K562 (cell line): ENCODE data around the gene FAM168B. TPM values are rescaled to one million over a fixed set of nuclear protein-coding genes. Genes with fewer than 3 reads are reported as not detected.

ENCODE experiments used
- ATAC-seq: fragments of 200-7000 bp; cut with Tn5 transposase; 3 replicates; pipeline ENCODE4 v1.9.1; 2020; ENCODE audit warnings: moderate library complexity
- BruUV-seq: library from RNA; stranded (reverse); fragments of 400-500 nt; replicated peaks from 2 replicates; lab custom pipeline; 2021; lab: Mats Ljungman, UMichigan
- CTCF ChIA-PET: fragments of 300-600 bp; formaldehyde crosslinking; extraction: SDS; loops from one replicate; lab custom pipeline; 2021; ENCODE audit warnings: low intra/inter-chr PET ratio; lab: Yijun Ruan, JAX
- POLR2A ChIA-PET: fragments of 300-600, 350-650 bp; sonication (Branson Sonifier 250); formaldehyde crosslinking; extraction: SDS; loops from one replicate; lab custom pipeline; 2021; ENCODE audit warnings: antibody characterized with exemption, inconsistent platforms; lab: Yijun Ruan, JAX
- DNase-seq, 4 experiments: peaks; one replicate each; pipeline versions ENCODE4 v3.0.0 to v3.0.0-alpha.2; 2011 to 2018; ENCODE audit warnings: low spot score in 3 of 4, mixed read lengths in 3 of 4; ENCODE audit errors: extremely low read depth in 1 of 4
- FAIRE-seq: peaks from 2 replicates; lab custom pipeline; 2011; peaks lifted over from hg19 to GRCh38; lab: Jason Lieb, UNC
- H2AFZ ChIP-seq: 2 replicates; pipeline ENCODE4 v1.6.0; 2011; ENCODE audit warnings: low read depth, low read length, control low read depth, inconsistent platforms
- H3K27ac ChIP-seq: fragments of 200-600 bp; 3 replicates; pipeline ENCODE4 v1.8.0; 2011; ENCODE audit warnings: low read depth, mild to moderate bottlenecking, control low read depth, inconsistent platforms, low read length, moderate library complexity, mixed read lengths; ENCODE audit errors: extremely low read depth
- H3K27me3 ChIP-seq, 2 experiments: fragments of 300-600 bp in 1 of 2; 2 replicates in 1 of 2; 3 replicates in 1 of 2; pipeline versions ENCODE4 v1.6.0 to v1.8.0; 2011; ENCODE audit warnings: inconsistent platforms in 2 of 2, low read length in 2 of 2, mild to moderate bottlenecking in 1 of 2, mixed read lengths in 1 of 2, moderate library complexity in 1 of 2; ENCODE audit not compliant: control insufficient read depth in 2 of 2, insufficient read depth in 2 of 2
- H3K36me3 ChIP-seq: fragments of 300-600 bp; 3 replicates; pipeline ENCODE4 v1.8.0; 2011; ENCODE audit warnings: mild to moderate bottlenecking, low read length, inconsistent platforms; ENCODE audit not compliant: control insufficient read depth, insufficient read depth
- H3K4me1 ChIP-seq, 2 experiments: fragments of 200-600 bp in 1 of 2; replicated peaks in 1 of 2; 2 replicates in 1 of 2; 3 replicates in 1 of 2; pipeline versions ENCODE4 v1.5.1 to v1.8.0; 2011; ENCODE audit warnings: inconsistent platforms in 2 of 2, low read length in 2 of 2, mild to moderate bottlenecking in 1 of 2, mixed read lengths in 1 of 2, moderate library complexity in 1 of 2; ENCODE audit not compliant: control insufficient read depth in 2 of 2, insufficient read depth in 2 of 2
- H3K4me2 ChIP-seq: 2 replicates; pipeline ENCODE4 v1.6.1; 2011; ENCODE audit warnings: low read length, control low read depth, inconsistent platforms, mixed read lengths; ENCODE audit not compliant: insufficient read depth
- H3K4me3 ChIP-seq: fragments of 200-600 bp; sonication (generic), shearing (Covaris generic); 2 replicates; pipeline ENCODE4 v1.5.1; 2016; ENCODE audit warnings: control low read depth, inconsistent platforms
- H3K79me2 ChIP-seq: fragments of 200-600 bp; 3 replicates; pipeline ENCODE4 v1.8.0; 2011; ENCODE audit warnings: low read length, inconsistent platforms; ENCODE audit not compliant: control insufficient read depth, insufficient read depth
- H3K9ac ChIP-seq, 2 experiments: 2 replicates each; pipeline versions ENCODE4 v1.6.0 to v1.6.1; 2011; ENCODE audit warnings: low read depth in 2 of 2, low read length in 2 of 2, control low read depth in 1 of 2, inconsistent platforms in 1 of 2, mild to moderate bottlenecking in 1 of 2, mixed read lengths in 1 of 2; ENCODE audit not compliant: insufficient read depth in 1 of 2
- H3K9me1 ChIP-seq: one replicate; pipeline ENCODE4 v1.6.0; 2011; ENCODE audit warnings: inconsistent platforms, mild to moderate bottlenecking, low read length, moderate library complexity; ENCODE audit not compliant: control insufficient read depth, insufficient read depth
- H3K9me3 ChIP-seq: replicated peaks from 2 replicates; pipeline ENCODE4 v1.5.1; 2011; ENCODE audit warnings: low read depth, low read length, inconsistent platforms; ENCODE audit not compliant: control insufficient read depth, insufficient read depth
- H4K20me1 ChIP-seq: replicated peaks from 2 replicates; pipeline ENCODE4 v1.6.1; 2011; ENCODE audit warnings: low read length, inconsistent platforms, mixed read lengths; ENCODE audit not compliant: control insufficient read depth, insufficient read depth
- CAMTA2 ChIP-seq: fragments of 250-450 bp; sonication (Bioruptor Pico); conservative IDR thresholded peaks from 2 replicates; pipeline ENCODE4 v1.5.1; 2022
- HDAC6 ChIP-seq: IDR thresholded peaks from 2 replicates; pipeline ENCODE4 v1.6.1; 2012; ENCODE audit warnings: low read depth, mild to moderate bottlenecking, control low read depth, inconsistent platforms, low read length, moderate library complexity
- JUN ChIP-seq, 2 experiments: sonication (generic) in 1 of 2; formaldehyde crosslinking in 1 of 2; IDR thresholded peaks; 2 replicates each; pipeline versions ENCODE4 v1.6.1 to v1.8.0; 2012 to 2022; ENCODE audit warnings: borderline replicate concordance in 2 of 2, mild to moderate bottlenecking in 2 of 2, improper control_type of control experiment in 1 of 2, low read depth in 1 of 2, low read length in 1 of 2, missing genetic modification reagents in 1 of 2
- MAFG ChIP-seq: fragments of 450-650 bp; conservative IDR thresholded peaks from 2 replicates; pipeline ENCODE4 v1.6.1; 2016; ENCODE audit warnings: missing genetic modification characterization, missing compliant biosample characterization
- MTF1 ChIP-seq: fragments of 250-450 bp; sonication (Bioruptor Pico); IDR thresholded peaks from 2 replicates; pipeline ENCODE4 v1.9.0; 2021; ENCODE audit warnings: moderate library complexity, mild to moderate bottlenecking, inconsistent platforms, borderline replicate concordance
- MXD1 ChIP-seq: fragments of 250-450 bp; sonication (Bioruptor Pico); IDR thresholded peaks from 2 replicates; pipeline ENCODE4 v1.8.0; 2021; ENCODE audit warnings: borderline replicate concordance, mild to moderate bottlenecking, moderate library complexity; ENCODE audit not compliant: poor library complexity, severe bottlenecking
- NR4A1 ChIP-seq, 2 experiments: fragments of 250-450 bp in 1 of 2; fragments of 450-650 bp in 1 of 2; sonication (Bioruptor Pico) in 1 of 2; IDR thresholded peaks; 2 replicates each; pipeline versions ENCODE4 v1.4.0 to v1.6.1; 2016 to 2020; ENCODE audit warnings: mild to moderate bottlenecking in 2 of 2, missing compliant biosample characterization in 1 of 2, missing genetic modification characterization in 1 of 2, moderate library complexity in 1 of 2
- POLR2A ChIP-seq: fragments of 450-650 bp; conservative IDR thresholded peaks from 2 replicates; pipeline ENCODE4 v1.6.1; 2016
- POLR2AphosphoS2 ChIP-seq: IDR thresholded peaks from 2 replicates; pipeline ENCODE4 v1.6.1; 2012; ENCODE audit warnings: low read length, improper control_type of control experiment
- SAFB2 ChIP-seq: fragments of 200-400 bp; formaldehyde crosslinking; IDR thresholded peaks from 2 replicates; pipeline ENCODE4 v1.6.1; 2018; ENCODE audit warnings: borderline replicate concordance, low read length, low read depth, moderate library complexity; ENCODE audit not compliant: severe bottlenecking
- TEAD1 ChIP-seq, 2 experiments: fragments of 450-650 bp in 1 of 2; sonication (generic) in 1 of 2; formaldehyde crosslinking; IDR thresholded peaks; 2 replicates each; pipeline versions ENCODE4 v1.4.0 to v1.8.0; 2020 to 2022; ENCODE audit warnings: mild to moderate bottlenecking in 2 of 2, missing genetic modification reagents in 1 of 2
- USF1 ChIP-seq: sonication (generic); formaldehyde crosslinking; IDR thresholded peaks from 2 replicates; pipeline ENCODE4 v1.9.0; 2022; ENCODE audit warnings: mild to moderate bottlenecking, missing genetic modification reagents
- ZC3H4 ChIP-seq: sonication (generic); formaldehyde crosslinking; IDR thresholded peaks from 2 replicates; pipeline ENCODE4 v1.9.0; 2021; ENCODE audit warnings: missing genetic modification reagents, borderline replicate concordance
- ZKSCAN3 ChIP-seq: fragments of 250-450 bp; sonication (Bioruptor Pico); IDR thresholded peaks from 2 replicates; pipeline ENCODE4 v1.4.0; 2020
- ZNF134 ChIP-seq: fragments of 250-450 bp; sonication (Bioruptor Pico); conservative IDR thresholded peaks from 2 replicates; pipeline ENCODE4 v1.4.0; 2020
- ZNF239 ChIP-seq: fragments of 250-450 bp; sonication (Bioruptor Pico); IDR thresholded peaks from 2 replicates; pipeline ENCODE4 v1.4.0; 2020; ENCODE audit warnings: mild to moderate bottlenecking
- ZNF280B ChIP-seq: fragments of 250-450 bp; sonication (Bioruptor Pico); IDR thresholded peaks from 2 replicates; pipeline ENCODE4 v1.5.1; 2021; ENCODE audit warnings: mild to moderate bottlenecking
- ZNF507 ChIP-seq: conservative IDR thresholded peaks from 2 replicates; pipeline ENCODE4 v1.6.1; 2017; ENCODE audit warnings: missing genetic modification characterization, missing compliant biosample characterization
- WGBS: fragments of 100-300 bp; shearing (Covaris generic); methylation state at CpG from one replicate; pipeline ENCODE4 v1.1.6; 2016; ENCODE audit warnings: low coverage, mixed read lengths; ENCODE audit not compliant: insufficient coverage; ENCODE audit errors: missing lambda C conversion rate; 5-methylcytosine and 5-hydroxymethylcytosine counted together
- in situ Hi-C: fragments of 300-500 bp; cut with MboI; formaldehyde crosslinking; loops from 4 replicates; pipeline ENCODE4 v1.15.0; 2018; ENCODE audit warnings: inconsistent platforms, mixed read lengths
- intact Hi-C: fragments of 100-400 bp; cut with micrococcal nuclease; formaldehyde crosslinking; loops from 2 replicates; pipeline ENCODE4 v1.14.2; 2022
- polyA plus RNA-seq, 8 experiments: library from polyadenylated mRNA; depleted of rRNA in 4 of 8; stranded (reverse) in 5 of 8; unstranded in 3 of 8; fragments of >200 nt; fragmentation: Nextera tagmentation in 2 of 8; fragmentation: Illumina TruSeq in 1 of 8; extraction: Ambion mirVana in 2 of 8; extraction: Trizol in 1 of 8; gene quantifications; 2 replicates each; pipeline versions ENCODE4 v1.2.1 to v1.2.3, GENCODE V29; 2011 to 2014; ENCODE audit warnings: inconsistent platforms in 1 of 8, missing spikeins in 1 of 8
- total RNA-seq, 7 experiments: library from RNA; depleted of rRNA in 6 of 7; stranded (reverse); fragments of >200 nt in 6 of 7; fragmentation: Illumina TruSeq in 2 of 7; extraction: Trizol in 2 of 7; gene quantifications; 2 replicates each; pipeline versions ENCODE4 v1.2.1 to v1.2.3, GENCODE V29; 2011 to 2021; ENCODE audit warnings: low replicate concordance in 1 of 7

The FAM168B gene
- total and polyA plus RNA-seq, 9 of the 15 experiments (the other 6 are each of a cell fraction or from before 2014, with no cell fraction given) = 3.3 to 76.0 (median 46.1) TPM

GRCh38 chr2:131142849-131143248 lies 49.6 kb upstream of the FAM168B start:
- no peak for TF ChIP-seq ZNF507 (tag)
- no peak for TF ChIP-seq ZKSCAN3 (CRISPR knock-in tag)
- no peak for TF ChIP-seq POLR2AphosphoS2
- no peak for TF ChIP-seq USF1
- no peak for TF ChIP-seq ZNF134 (CRISPR knock-in tag)
- TF ChIP-seq POLR2A = no peak
- no peak for TF ChIP-seq NR4A1 (CRISPR knock-in tag; IDR thresholded peaks at IDR 0.05)
- TF ChIP-seq NR4A1 (tag; IDR thresholded peaks at IDR 0.05) = no peak
- TF ChIP-seq CAMTA2 (CRISPR knock-in tag) = no peak
- TF ChIP-seq TEAD1 (CRISPR knock-in tag; IDR thresholded peaks at IDR 0.05) = no peak
- TF ChIP-seq SAFB2 = no peak
- TF ChIP-seq JUN (IDR thresholded peaks at IDR 0.05; ENCODE audit: borderline replicate concordance, low read depth, low read length) = no peak
- TF ChIP-seq JUN (CRISPR knock-in tag; IDR thresholded peaks at IDR 0.05; ENCODE audit: borderline replicate concordance) = no peak
- no peak for TF ChIP-seq HDAC6
- TF ChIP-seq MAFG = no peak
- TF ChIP-seq MTF1 = no peak
- TF ChIP-seq ZNF239 = no peak
- no peak for TF ChIP-seq ZNF280B
- no peak for TF ChIP-seq MXD1
- TF ChIP-seq ZC3H4 (CRISPR knock-in tag) = no peak
- Histone ChIP-seq H3K79me2 (peaks cover 5% of the 10 kb centered on the region; the same call in 1 of the 3 replicates), H3K27ac (no peak overlapping the region), H3K4me1 (no peaks in the 10 kb centered on the region; a peak in 1 of 5 replicates), H3K4me2 (no peak overlapping the region), H3K9me3 (no peaks in the 10 kb centered on the region), H4K20me1 (no peaks in the 10 kb centered on the region), H3K9me1 (peaks cover 4% of the 10 kb centered on the region), H3K9ac (no peak overlapping the region), H3K4me3 (no peak overlapping the region), H3K27me3 (no peaks in the 10 kb centered on the region), H2AFZ (no peak overlapping the region), H3K36me3 (peaks cover 87% of the 10 kb centered on the region)
- no peak for FAIRE-seq
- DNase-seq = no peak
- no TSS peak for BruUV-seq
- ATAC-seq = no peak
- ChIA-PET POLR2A (no interaction called here), CTCF (no interaction called here)
- in situ Hi-C loops (no loop called here), intact Hi-C loops (no loop called here)
- WGBS = 94% methylated on average over 5 of the region's 5 CpGs
